H9 (cell line): ENCODE measurements around the gene CPNE2. TPM values are rescaled to one million over a fixed set of nuclear protein-coding genes. Genes with fewer than 3 reads are reported as not detected.

Experiments
- DNase-seq: peaks from one replicate; pipeline ENCODE4 v3.0.0-alpha.2; 2017
- H2AFZ ChIP-seq: one replicate; pipeline ENCODE4 v1.6.1; 2013; ENCODE audit warnings: mild to moderate bottlenecking, low read length, control low read depth, moderate library complexity
- H2AK5ac ChIP-seq: 2 replicates; pipeline ENCODE4 v1.6.1; 2013; ENCODE audit warnings: low read length, control low read depth, mixed read lengths; ENCODE audit not compliant: insufficient read length
- H2BK120ac ChIP-seq: one replicate; pipeline ENCODE4 v1.6.1; 2013; ENCODE audit warnings: low read depth, mild to moderate bottlenecking, low read length, control low read depth, inconsistent platforms; ENCODE audit not compliant: poor library complexity, severe bottlenecking
- H2BK12ac ChIP-seq: 2 replicates; pipeline ENCODE4 v1.6.1; 2013; ENCODE audit warnings: low read length, control low read depth, mixed read lengths, low read depth; ENCODE audit not compliant: insufficient read length
- H2BK15ac ChIP-seq: 2 replicates; pipeline ENCODE4 v1.6.1; 2013; ENCODE audit warnings: low read depth, low read length, control low read depth
- H2BK20ac ChIP-seq: one replicate; pipeline ENCODE4 v1.6.1; 2013; ENCODE audit warnings: low read depth, mild to moderate bottlenecking, low read length, control low read depth, inconsistent platforms; ENCODE audit not compliant: poor library complexity, severe bottlenecking
- H2BK5ac ChIP-seq: 2 replicates; pipeline ENCODE4 v1.6.1; 2013; ENCODE audit warnings: low read length, control low read depth, mixed read lengths; ENCODE audit not compliant: insufficient read length
- H3K14ac ChIP-seq: 2 replicates; pipeline ENCODE4 v1.6.1; 2013; ENCODE audit warnings: low read length, control low read depth; ENCODE audit not compliant: insufficient read depth
- H3K18ac ChIP-seq: 2 replicates; pipeline ENCODE4 v1.6.1; 2013; ENCODE audit warnings: low read depth, mild to moderate bottlenecking, mixed read lengths, low read length, control low read depth; ENCODE audit not compliant: insufficient read length
- H3K23ac ChIP-seq: 2 replicates; pipeline ENCODE4 v1.6.1; 2013; ENCODE audit warnings: low read length, control low read depth, mixed read lengths, low read depth; ENCODE audit not compliant: insufficient read length
- H3K23me2 ChIP-seq: 2 replicates; pipeline ENCODE4 v1.6.1; 2013; ENCODE audit warnings: low read depth, mild to moderate bottlenecking, mixed read lengths, low read length, control low read depth; ENCODE audit not compliant: insufficient read length, poor library complexity, severe bottlenecking
- H3K27ac ChIP-seq: 2 replicates; pipeline ENCODE4 v1.5.1; 2013; ENCODE audit warnings: low read length, control low read depth, mixed read lengths, low read depth; ENCODE audit not compliant: insufficient read length
- H3K27me3 ChIP-seq: 2 replicates; pipeline ENCODE4 v1.6.1; 2013; ENCODE audit warnings: low read length, control low read depth, inconsistent platforms; ENCODE audit not compliant: insufficient read depth
- H3K4ac ChIP-seq: 2 replicates; pipeline ENCODE4 v1.6.1; 2013; ENCODE audit warnings: low read depth, mild to moderate bottlenecking, control low read depth, inconsistent platforms, low read length, moderate library complexity
- H3K4me1 ChIP-seq: 2 replicates; pipeline ENCODE4 v1.6.1; 2013; ENCODE audit warnings: low read length, control low read depth, inconsistent platforms; ENCODE audit not compliant: insufficient read depth
- H3K4me2 ChIP-seq: 2 replicates; pipeline ENCODE4 v1.6.1; 2013; ENCODE audit warnings: low read length, control low read depth, mixed read lengths; ENCODE audit not compliant: insufficient read length, insufficient read depth
- H3K56ac ChIP-seq: 2 replicates; pipeline ENCODE4 v1.6.1; 2013; ENCODE audit warnings: low read depth, mild to moderate bottlenecking, mixed read lengths, low read length, control low read depth; ENCODE audit not compliant: insufficient read length
- H3K79me1 ChIP-seq: 2 replicates; pipeline ENCODE4 v1.6.1; 2013; ENCODE audit warnings: low read depth, mild to moderate bottlenecking, moderate library complexity, low read length, control low read depth, inconsistent platforms; ENCODE audit not compliant: insufficient read depth, poor library complexity, severe bottlenecking
- H3K79me2 ChIP-seq: 2 replicates; pipeline ENCODE4 v1.6.1; 2013; ENCODE audit warnings: low read length, control low read depth, inconsistent platforms; ENCODE audit not compliant: insufficient read depth
- H3K9ac ChIP-seq: 2 replicates; pipeline ENCODE4 v1.6.1; 2013; ENCODE audit warnings: low read length, control low read depth, mixed read lengths; ENCODE audit not compliant: insufficient read length; ENCODE audit errors: extremely low read depth
- H3K9me3 ChIP-seq: one replicate; pipeline ENCODE4 v1.6.1; 2013; ENCODE audit warnings: low read depth, low read length, inconsistent platforms; ENCODE audit not compliant: control insufficient read depth
- H3T11ph ChIP-seq: one replicate; pipeline ENCODE4 v1.6.1; 2013; ENCODE audit warnings: mild to moderate bottlenecking, low read length, control low read depth, inconsistent platforms
- H4K20me1 ChIP-seq: one replicate; pipeline ENCODE4 v1.6.1; 2013; ENCODE audit not compliant: control insufficient read depth, insufficient read length, insufficient read depth
- H4K5ac ChIP-seq: 2 replicates; pipeline ENCODE4 v1.6.1; 2013; ENCODE audit warnings: low read depth, mild to moderate bottlenecking, mixed read lengths, low read length, control low read depth; ENCODE audit not compliant: insufficient read length
- H4K8ac ChIP-seq: replicated peaks from 2 replicates; pipeline ENCODE4 v1.6.1; 2013; ENCODE audit warnings: low read length, control low read depth, mixed read lengths, low read depth; ENCODE audit not compliant: insufficient read length
- H4K91ac ChIP-seq: 2 replicates; pipeline ENCODE4 v1.6.1; 2013; ENCODE audit warnings: low read depth, mild to moderate bottlenecking, moderate library complexity, mixed read lengths, low read length, control low read depth; ENCODE audit not compliant: insufficient read length
- H3K27ac Mint-ChIP-seq, 3 experiments: 2 replicates in 2 of 3; 3 replicates in 1 of 3; pipeline ENCODE4 v1.8.0; 2020 to 2021; ENCODE audit warnings: mixed read lengths in 3 of 3, mild to moderate bottlenecking in 1 of 3, moderate library complexity in 1 of 3
- H3K27me3 Mint-ChIP-seq: 2 replicates; pipeline ENCODE4 v1.8.0; 2021; ENCODE audit warnings: low read depth, mild to moderate bottlenecking, moderate library complexity, mixed read lengths
- H3K36me3 Mint-ChIP-seq, 3 experiments: 2 replicates in 2 of 3; 3 replicates in 1 of 3; pipeline ENCODE4 v1.8.0; 2020 to 2021; ENCODE audit warnings: low read depth in 3 of 3, mixed read lengths in 3 of 3; ENCODE audit not compliant: insufficient read depth in 1 of 3
- H3K4me1 Mint-ChIP-seq, 2 experiments: 2 replicates each; pipeline ENCODE4 v1.8.0; 2020; ENCODE audit warnings: mixed read lengths in 2 of 2
- H3K4me3 Mint-ChIP-seq, 2 experiments: 2 replicates in 1 of 2; 3 replicates in 1 of 2; pipeline ENCODE4 v1.8.0; 2020 to 2021; ENCODE audit warnings: mild to moderate bottlenecking in 2 of 2, mixed read lengths in 2 of 2, moderate library complexity in 1 of 2
- H3K9me3 Mint-ChIP-seq, 2 experiments: 2 replicates in 1 of 2; 3 replicates in 1 of 2; pipeline ENCODE4 v1.8.0; 2020; ENCODE audit warnings: mild to moderate bottlenecking in 2 of 2, mixed read lengths in 2 of 2, moderate library complexity in 1 of 2
- WGBS: extraction: QIAGEN DNeasy Blood & Tissue Kit; methylation state at CpG from one replicate; pipeline ENCODE4 v1.1.7; 2013; ENCODE audit warnings: missing lambda C conversion rate, low lambda C conversion rate, mixed read lengths; ENCODE audit not compliant: insufficient read length; ENCODE audit errors: extremely low coverage; 5-methylcytosine and 5-hydroxymethylcytosine counted together
- total RNA-seq: library from RNA; stranded (reverse); gene quantifications from 2 replicates; pipeline ENCODE4 v1.2.1, GENCODE V29; 2021
- TF ChIP-seq, protein P1 (sequence below): fragments of 200-600 bp; sonication (generic); conservative IDR thresholded peaks from 3 replicates; pipeline ENCODE4 v1.8.0; 2021; ENCODE audit warnings: antibody characterized with exemption, mild to moderate bottlenecking

The CPNE2 gene
- total RNA-seq, 1 experiment from 2014 or later = 8.0 TPM

DNA sequence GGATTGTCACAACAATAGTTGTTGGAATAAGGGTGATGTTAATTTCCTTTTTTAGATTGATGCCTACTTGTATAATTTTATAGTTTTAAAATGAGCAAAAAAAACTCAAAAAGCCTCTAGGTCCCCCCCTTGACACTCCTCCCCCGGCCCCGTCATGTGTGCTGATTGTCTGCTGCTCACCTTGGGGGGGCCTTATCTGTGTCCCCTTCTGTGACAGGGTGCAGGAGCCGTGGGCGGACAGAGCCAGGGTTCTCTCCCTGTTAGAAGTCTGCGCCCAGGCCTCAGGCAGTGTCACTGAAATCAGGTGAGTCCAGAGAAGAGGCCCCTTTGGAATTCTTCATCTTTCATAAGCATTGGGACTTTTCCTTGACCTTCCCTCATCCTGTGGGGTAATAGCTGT, 27.4 kb upstream of the CPNE2 start:
- H2BK5ac ChIP-seq = no peak overlapping the region
- no peak overlapping the region for H2BK12ac ChIP-seq
- H4K5ac ChIP-seq = no peak overlapping the region
- H4K20me1 ChIP-seq = no peaks in the 10 kb centered on the region
- no peak overlapping the region for H3K18ac ChIP-seq
- no peak overlapping the region for H3T11ph ChIP-seq
- no peak overlapping the region for H3K4ac ChIP-seq
- no peaks in the 10 kb centered on the region for H3K36me3 Mint-ChIP-seq
- H3K27ac ChIP-seq = no peak overlapping the region
- H2BK20ac ChIP-seq = no peak overlapping the region
- no peaks in the 10 kb centered on the region for H3K27me3 ChIP-seq
- H3K79me1 ChIP-seq = no peaks in the 10 kb centered on the region
- H3K4me2 ChIP-seq = no peak overlapping the region
- no CpG with 5 or more reads among the region's 5 CpGs for WGBS
- no peak overlapping the region for H4K91ac ChIP-seq
- H4K8ac ChIP-seq = no peak overlapping the region
- H2BK15ac ChIP-seq = no peak overlapping the region
- H3K79me2 ChIP-seq = no peaks in the 10 kb centered on the region
- no peaks in the 10 kb centered on the region for H3K23me2 ChIP-seq
- no peaks in the 10 kb centered on the region for H3K9me3 Mint-ChIP-seq
- peaks cover 0 to 6% of the 10 kb centered on the region in 2 experiments; a peak in 1 of 4 replicates for H3K4me1 Mint-ChIP-seq
- H2AK5ac ChIP-seq = no peak overlapping the region
- no peaks in the 10 kb centered on the region for H3K4me1 ChIP-seq
- H3K23ac ChIP-seq = no peak overlapping the region
- H2BK120ac ChIP-seq = no peak overlapping the region
- H3K9me3 ChIP-seq = no peaks in the 10 kb centered on the region
- no peak overlapping the region for H3K56ac ChIP-seq
- H3K4me3 Mint-ChIP-seq = no peak overlapping the region
- no peak for DNase-seq
- no peak overlapping the region for H3K14ac ChIP-seq
- no peak overlapping the region for H2AFZ ChIP-seq
- H3K27me3 Mint-ChIP-seq = peaks cover 5% of the 10 kb centered on the region
- H3K9ac ChIP-seq = no peak overlapping the region
- TF ChIP-seq, protein P1, sequence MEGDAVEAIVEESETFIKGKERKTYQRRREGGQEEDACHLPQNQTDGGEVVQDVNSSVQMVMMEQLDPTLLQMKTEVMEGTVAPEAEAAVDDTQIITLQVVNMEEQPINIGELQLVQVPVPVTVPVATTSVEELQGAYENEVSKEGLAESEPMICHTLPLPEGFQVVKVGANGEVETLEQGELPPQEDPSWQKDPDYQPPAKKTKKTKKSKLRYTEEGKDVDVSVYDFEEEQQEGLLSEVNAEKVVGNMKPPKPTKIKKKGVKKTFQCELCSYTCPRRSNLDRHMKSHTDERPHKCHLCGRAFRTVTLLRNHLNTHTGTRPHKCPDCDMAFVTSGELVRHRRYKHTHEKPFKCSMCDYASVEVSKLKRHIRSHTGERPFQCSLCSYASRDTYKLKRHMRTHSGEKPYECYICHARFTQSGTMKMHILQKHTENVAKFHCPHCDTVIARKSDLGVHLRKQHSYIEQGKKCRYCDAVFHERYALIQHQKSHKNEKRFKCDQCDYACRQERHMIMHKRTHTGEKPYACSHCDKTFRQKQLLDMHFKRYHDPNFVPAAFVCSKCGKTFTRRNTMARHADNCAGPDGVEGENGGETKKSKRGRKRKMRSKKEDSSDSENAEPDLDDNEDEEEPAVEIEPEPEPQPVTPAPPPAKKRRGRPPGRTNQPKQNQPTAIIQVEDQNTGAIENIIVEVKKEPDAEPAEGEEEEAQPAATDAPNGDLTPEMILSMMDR = no peak
- H3K27ac Mint-ChIP-seq = no peak overlapping the region
